GM04503 (cell line): ENCODE results near the gene CCT8L2.
"Not testable (repeated sequence)": the region's sequence is repeated elsewhere in the genome, so short reads cannot be mapped to it uniquely, and the experiment has no call there.

Experiments
- DNase-seq: peaks from one replicate; pipeline ENCODE4 v3.0.0-alpha.2; 2012; ENCODE audit warnings: low read depth

CCT8L2 gene

GRCh38 chr22:16594026-16594425 lies 1.4 kb upstream of the CCT8L2 start:
- DNase-seq: no peak

GRCh38 chr22:16592231-16592630 lies 379 bp downstream of the CCT8L2 start:
- not testable (repeated sequence) for DNase-seq

GRCh38 chr22:16591136-16591535 lies 1.5 kb downstream of the CCT8L2 start:
- DNase-seq: not testable (repeated sequence)

DNA sequence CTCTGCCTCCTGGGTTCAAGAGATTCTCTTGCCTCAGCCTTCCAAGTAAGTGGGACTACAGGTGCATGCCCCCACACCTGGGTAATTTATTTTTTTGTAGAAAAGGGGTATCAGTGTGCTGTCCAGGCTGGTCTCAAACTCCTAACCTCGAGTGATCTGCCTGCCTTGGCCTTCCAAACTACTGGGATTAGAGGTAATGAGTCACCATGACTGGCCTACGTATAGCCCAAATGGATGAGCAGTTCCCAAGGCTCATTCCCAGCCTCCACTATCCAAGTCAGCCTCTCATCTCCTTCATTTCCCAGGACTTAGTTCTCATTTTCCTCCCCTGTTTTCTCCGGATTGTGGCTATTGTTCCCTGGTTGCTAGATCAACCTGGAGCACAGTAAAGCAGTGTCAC lies 5.6 kb downstream of the CCT8L2 start:
- DNase-seq: no peak

DNA sequence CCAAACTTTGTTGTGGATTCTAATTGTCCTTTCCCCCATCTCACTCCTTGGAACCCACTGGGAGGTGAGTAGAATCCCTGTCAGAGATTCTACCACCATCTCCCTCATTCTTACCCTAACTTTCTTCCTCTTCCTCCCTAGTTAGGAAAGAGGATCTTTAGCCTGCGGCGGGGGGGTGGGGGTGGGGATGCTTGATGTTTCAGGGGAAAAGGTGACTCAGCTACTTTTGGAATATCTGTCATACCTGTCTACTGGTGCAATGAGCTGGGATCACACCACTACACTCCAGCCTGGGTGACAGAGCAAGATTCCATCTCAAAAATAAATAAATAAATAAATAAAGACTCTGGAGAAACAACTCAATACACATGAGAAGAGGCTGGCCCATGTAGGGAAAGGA lies 6.4 kb downstream of the CCT8L2 start:
- DNase-seq: no peak

GRCh38 chr22:16580872-16581271 lies 11.7 kb downstream of the CCT8L2 start:
- DNase-seq: not testable (repeated sequence)

DNA sequence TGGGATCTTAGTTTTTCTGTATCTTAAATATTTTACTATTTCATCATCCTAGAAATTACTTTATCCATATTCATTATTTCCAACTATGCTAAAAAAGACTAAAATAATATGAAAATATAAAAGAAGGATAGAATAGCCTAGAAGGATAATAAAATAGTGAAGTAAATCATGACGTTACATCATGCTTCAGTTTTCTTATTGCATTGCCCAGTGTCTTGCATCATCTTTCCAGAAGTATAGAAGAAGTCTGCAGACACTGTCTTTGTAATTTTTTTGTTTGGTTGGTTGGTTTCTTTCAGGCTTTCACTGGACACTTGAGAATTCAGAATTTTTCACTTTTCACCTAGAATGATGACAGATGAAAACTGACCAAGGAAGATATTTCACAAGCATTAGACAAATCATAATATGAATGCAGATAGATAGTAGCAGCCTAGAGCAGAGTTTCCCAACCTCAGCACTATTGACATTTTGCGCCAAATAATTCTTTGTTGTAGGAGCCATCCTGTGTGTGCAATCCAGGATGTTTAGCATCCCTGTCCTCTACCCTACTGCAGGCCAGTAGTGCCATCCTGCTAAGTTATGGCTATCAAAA lies 23.3 kb downstream of the CCT8L2 start:
- DNase-seq: not testable (repeated sequence)

- no peak for DNase-seq
Measured at GRCh38 chr22:16568425-16568758, 24.2 kb downstream of the CCT8L2 start.

DNA sequence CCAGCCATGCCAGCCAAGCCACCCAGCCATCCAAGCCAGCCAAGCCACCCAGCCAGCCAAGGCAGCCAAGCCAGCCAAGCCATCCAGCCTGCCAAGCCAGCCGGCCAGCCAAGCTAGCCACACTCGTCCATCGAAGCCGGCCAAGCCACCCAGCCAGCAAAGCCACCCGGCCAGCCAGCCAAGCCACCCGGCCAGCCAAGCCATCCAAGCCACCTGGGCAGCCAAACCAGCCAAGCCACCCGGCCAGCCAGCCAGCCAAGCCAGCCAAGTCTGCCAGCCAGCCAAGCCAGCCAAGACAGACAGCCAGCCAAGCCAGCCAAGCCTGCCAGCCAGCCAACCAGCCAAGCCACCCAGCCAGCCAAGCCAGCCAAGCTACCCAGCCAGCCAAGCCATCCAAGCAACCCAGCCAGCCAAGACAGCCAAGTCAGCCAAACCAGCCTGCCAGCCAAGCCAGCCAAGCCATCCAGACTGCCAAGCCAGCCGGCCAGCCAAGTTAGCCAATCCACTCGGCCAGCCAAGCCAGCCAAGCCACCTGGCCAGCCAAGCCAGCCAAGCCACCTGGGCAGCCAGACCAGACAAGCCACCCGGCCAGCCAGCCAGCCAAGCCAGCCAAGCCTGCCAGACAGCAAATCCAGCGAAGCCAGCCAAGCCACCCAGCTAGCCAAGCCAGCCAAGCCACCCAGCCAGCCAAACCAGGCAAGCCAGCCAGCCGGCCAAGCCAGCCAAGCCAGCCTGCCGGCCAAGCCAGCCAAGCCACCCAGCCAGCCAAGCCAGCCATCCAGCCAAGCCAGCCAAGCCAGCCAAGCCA lies 24.8 kb downstream of the CCT8L2 start:
- not testable (repeated sequence) for DNase-seq

GRCh38 chr22:16566421-16567151 lies 26.0 kb downstream of the CCT8L2 start:
- not testable (repeated sequence) for DNase-seq

DNA sequence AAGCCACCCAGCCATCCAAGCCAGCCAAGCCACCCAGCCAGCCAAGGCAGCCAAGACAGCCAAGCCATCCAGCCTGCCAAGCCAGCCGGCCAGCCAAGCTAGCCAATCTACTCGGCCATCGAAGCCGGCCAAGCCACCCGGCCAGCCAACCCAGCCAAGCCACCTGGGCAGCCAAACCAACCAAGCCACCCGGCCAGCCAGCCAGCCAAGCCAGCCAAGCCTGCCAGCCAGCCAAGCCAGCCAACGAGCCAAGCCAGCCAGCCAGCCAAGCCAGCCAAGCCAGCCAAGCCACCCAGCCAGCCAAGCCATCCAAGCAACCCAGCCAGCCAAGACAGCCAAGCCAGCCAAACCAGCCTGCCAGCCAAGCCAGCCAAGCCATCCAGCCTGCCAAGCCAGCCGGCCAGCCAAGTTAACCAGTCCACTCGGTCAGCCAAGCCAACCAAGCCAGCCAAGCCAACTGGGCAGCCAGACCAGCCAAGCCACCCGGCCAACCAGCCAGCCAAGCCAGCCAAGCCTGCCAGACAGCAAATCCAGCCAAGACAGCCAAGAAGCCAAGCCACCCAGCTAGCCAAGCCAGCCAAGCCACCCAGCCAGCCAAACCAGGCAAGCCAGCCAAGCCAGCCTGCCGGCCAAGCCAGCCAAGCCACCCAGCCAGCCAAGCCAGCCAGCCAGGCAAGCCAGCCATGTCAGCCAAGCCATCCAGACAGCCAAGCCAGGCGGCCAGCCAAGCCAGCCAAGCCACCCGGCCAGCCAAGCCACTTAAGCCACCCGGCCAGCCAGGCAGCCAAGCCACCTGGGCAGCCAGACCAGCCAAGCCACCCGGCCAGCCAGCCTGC lies 26.8 kb downstream of the CCT8L2 start:
- not testable (repeated sequence) for DNase-seq

- not testable (repeated sequence) for DNase-seq
Measured at GRCh38 chr22:16564837-16565584, 27.6 kb downstream of the CCT8L2 start.

DNA sequence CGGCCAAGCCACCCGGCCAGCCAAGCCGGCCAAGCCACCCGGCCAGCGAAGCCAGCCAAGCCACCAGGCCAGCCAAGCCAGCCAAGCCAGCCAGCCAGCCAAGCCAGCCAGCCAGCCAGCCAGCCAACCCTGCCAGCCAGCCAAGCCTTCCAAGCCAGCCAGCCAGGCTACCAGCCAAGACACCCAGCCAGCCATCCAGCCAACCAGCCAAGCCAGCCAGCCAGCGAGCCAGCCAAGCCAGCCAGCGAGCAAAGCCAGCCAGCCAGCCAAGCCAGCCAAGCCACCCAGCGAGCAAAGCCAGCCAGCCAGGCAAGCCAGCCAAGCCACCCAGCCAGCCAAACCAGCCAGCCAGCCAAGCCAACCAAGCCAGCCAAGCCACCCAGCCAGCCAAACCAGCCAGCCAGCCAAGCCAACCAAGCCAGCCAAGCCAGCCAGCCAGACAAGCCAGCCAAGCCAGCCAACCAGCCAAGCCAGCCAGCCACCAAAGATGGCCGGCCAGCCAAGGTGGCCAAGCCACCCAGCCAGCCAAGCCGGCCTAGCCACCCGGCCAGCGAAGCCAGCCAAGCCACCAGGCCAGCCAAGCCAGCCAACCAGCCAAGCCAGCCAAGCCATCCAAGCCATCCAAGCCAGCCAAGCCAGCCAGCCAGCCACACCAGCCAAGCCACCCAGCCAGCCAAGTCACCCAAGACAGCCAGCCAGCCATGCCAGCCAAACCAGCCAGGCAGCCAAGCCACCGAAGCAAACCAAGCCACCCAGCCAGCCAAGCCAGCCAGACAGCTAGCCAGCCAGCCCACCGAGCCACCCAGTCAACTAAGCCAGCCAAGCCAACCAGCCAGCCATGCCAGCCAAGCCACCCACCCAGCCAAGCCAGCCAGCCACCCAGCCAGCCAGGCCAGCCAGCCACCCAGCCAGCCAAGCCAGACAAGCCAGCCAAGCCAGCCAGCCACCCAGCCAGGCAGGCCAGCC lies 28.8 kb downstream of the CCT8L2 start:
- no peak for DNase-seq

DNA sequence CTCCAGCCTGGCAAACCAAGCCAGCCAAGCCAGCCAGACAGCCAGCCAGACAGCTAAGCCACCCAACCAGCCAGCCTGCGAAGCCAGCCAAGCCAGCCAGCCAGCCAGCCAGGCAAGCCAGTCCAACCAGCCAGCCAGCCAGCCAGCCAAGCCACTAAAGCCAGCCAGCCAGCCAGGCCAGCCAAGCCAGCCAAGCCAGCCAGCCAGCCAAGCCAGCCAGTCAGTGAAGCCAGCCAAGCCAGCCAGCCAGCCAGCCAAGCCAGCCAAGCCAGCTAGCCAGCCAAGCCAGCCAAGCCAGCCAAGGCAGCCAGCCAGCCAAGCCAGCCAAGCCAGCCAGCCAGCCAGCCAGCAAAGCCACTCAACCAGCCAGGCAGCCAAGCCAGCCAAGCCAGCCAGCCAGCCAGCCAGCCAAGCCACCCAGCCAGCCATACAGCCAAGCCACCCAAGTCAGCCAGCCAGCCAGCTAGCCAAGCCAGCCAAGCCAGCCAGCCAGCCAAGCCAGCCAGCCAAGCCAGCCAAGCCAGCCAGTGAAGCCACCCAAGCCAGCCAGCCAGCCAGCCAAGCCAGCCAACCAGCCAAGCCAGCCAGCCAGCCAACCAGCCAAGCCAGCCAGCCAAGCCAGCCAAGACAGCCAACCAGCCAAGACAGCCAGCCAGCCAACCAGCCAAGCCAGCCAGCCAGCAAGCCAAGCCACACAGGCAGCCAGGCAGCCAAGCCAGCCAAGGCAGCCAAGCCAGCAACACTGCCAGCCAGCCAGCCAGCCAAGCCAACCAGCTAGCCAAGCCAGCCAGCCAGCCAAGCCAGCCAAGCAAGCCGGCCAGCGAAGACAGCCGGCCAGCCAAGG lies 29.7 kb downstream of the CCT8L2 start:
- DNase-seq: no peak

DNA sequence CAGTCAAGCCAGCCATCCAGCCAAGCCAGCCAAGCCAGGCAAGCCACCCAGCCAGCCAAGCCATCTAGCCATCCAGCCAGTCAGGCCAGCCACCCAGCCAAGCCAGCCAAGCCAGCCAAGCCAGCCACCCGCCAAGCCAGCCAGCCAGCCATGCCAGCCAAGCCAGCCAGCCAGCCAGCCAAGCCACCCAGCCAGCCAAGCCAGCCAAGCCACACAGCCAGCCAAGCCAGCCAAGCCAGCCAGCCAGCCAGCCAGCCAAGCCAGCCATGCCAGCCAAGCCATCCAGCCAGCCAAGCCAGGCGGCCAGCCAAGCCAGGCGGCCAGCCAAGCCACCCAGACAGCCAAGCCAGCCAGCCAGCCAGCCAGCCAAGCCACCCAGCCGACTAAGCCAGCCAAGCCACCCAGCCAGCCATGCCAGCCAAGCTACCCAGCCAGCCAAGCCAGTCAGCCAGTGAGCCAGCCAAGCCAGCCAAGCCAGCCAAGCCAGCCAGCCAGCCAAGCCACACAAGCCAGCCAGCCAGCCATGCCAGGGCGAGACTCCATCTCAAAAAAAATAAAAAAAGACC lies 31.4 kb downstream of the CCT8L2 start:
- DNase-seq: not testable (repeated sequence)

- DNase-seq: not testable (repeated sequence)
Measured at GRCh38 chr22:16560651-16561050, 32.0 kb downstream of the CCT8L2 start.

DNA sequence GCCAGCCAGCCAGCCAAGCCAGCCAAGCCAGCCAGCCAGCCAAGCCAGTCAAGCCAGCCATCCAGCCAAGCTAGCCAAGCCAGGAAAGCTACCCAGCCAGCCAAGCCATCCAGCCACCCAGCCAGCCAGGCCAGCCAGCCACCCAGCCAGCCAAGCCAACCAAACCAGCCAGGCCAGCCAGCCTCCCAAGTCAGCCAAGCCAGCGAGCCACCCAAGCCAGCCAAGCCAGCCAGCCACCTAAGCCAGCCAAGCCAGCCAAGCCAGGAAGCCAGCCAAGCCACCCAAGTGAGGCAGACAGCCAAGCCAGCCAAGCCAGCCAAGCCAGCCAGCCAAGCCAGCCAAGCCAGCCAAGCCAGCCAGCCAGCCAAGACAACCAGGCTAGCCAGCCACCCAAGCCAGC lies 32.6 kb downstream of the CCT8L2 start:
- DNase-seq: not testable (repeated sequence)

GRCh38 chr22:16559056-16559955 lies 33.3 kb downstream of the CCT8L2 start:
- no peak for DNase-seq
